ENCODE results near the gene CAMTA1. TPM values are rescaled to one million over a fixed set of nuclear protein-coding genes. Genes with fewer than 3 reads are reported as not detected.

The CAMTA1 gene
- total RNA-seq, 5 donors from 2014 or later (not counting 1 experiment from before 2014, with no cell fraction given), result 29.7 to 37.4 (median 34.6) TPM

GRCh38 chr1:7374563-7375160 lies 589.4 kb downstream of the CAMTA1 start:
- Histone ChIP-seq H3K4me3 (ENCODE audit: control insufficient read depth in 1 of 2, extremely low read depth in 1 of 2, low read length in 1 of 2) (no peak overlapping the region), H3K36me3 (ENCODE audit: control insufficient read depth in 2 of 2, extremely low read depth in 1 of 2, insufficient read depth in 1 of 2, low read length in 1 of 2) (no peaks in the 10 kb centered on the region), H3K4me1 (ENCODE audit: control insufficient read depth in 1 of 2, extremely low read depth in 1 of 2, insufficient read depth in 2 of 2, low read length in 2 of 2) (no peaks in the 10 kb centered on the region), H3K9me3 (no peaks in the 10 kb centered on the region), H3K27me3 (replicated peaks in 1 of 2; ENCODE audit: control insufficient read depth in 2 of 2, extremely low read depth in 1 of 2, insufficient read depth in 2 of 2, low read length in 1 of 2) (peaks cover 2 to 22% of the 10 kb centered on the region in 2 experiments), H3K27ac (ENCODE audit: low read length) (no peak overlapping the region)
- CTCF ChIA-PET, result no interaction called here
- no peaks in the 10 kb centered on the region for H3K4me1 Mint-ChIP-seq
- no peaks in the 10 kb centered on the region for H3K36me3 Mint-ChIP-seq
- ATAC-seq (replicated peaks in 1 of 4) (no peak), DNase-seq (no peak)
- POLR2A ChIA-PET, result no interaction called here
- no peak overlapping the region for H3K27ac Mint-ChIP-seq
- no peak overlapping the region for H3K4me3 Mint-ChIP-seq
- 89% methylated on average over 10 of the region's 12 CpGs for WGBS (ENCODE audit: insufficient coverage)
- no peaks in the 10 kb centered on the region for H3K9me3 Mint-ChIP-seq
- peaks cover 8 to 9% of the 10 kb centered on the region in 2 donors for H3K27me3 Mint-ChIP-seq

DNA sequence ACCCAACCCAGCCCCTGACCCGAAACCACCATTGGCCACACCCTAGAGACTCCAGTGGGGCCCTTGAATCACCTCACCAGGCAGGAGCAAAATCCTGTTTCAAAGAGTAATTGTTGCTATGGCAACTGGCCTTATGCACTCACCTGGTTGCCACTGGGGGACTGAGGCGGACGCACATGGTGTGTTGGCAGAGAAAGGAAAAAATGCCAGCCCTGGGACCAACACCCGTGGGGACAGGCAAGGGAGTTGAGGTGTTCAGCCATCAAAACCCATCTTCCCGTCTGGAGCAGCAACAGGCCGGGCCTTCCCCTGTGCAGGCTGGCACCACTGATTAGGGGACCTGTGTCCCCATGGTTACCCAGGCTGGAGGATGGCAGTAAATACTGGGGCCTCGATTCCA lies 590.1 kb downstream of the CAMTA1 start:
- no peaks in the 10 kb centered on the region for H3K4me1 ChIP-seq (ENCODE audit: control insufficient read depth in 1 of 2, extremely low read depth in 1 of 2, insufficient read depth in 2 of 2, low read length in 2 of 2)
- DNase-seq, result no peak
- H3K4me1 Mint-ChIP-seq, result no peaks in the 10 kb centered on the region
- no peak for ATAC-seq (replicated peaks in 1 of 4)
- no peaks in the 10 kb centered on the region for H3K9me3 ChIP-seq
- H3K27ac ChIP-seq (ENCODE audit: low read length), result no peak overlapping the region
- H3K27me3 Mint-ChIP-seq, result peaks cover 9% of the 10 kb centered on the region in 2 donors
- POLR2A ChIA-PET, result no interaction called here
- no peak overlapping the region for H3K4me3 ChIP-seq (ENCODE audit: control insufficient read depth in 1 of 2, extremely low read depth in 1 of 2, low read length in 1 of 2)
- H3K27ac Mint-ChIP-seq, result no peak overlapping the region
- H3K36me3 ChIP-seq (ENCODE audit: control insufficient read depth in 2 of 2, extremely low read depth in 1 of 2, insufficient read depth in 1 of 2, low read length in 1 of 2), result no peaks in the 10 kb centered on the region
- no peak overlapping the region for H3K4me3 Mint-ChIP-seq
- no peaks in the 10 kb centered on the region for H3K9me3 Mint-ChIP-seq
- CTCF ChIA-PET, result no interaction called here
- peaks cover 2 to 24% of the 10 kb centered on the region in 2 experiments for H3K27me3 ChIP-seq (replicated peaks in 1 of 2; ENCODE audit: control insufficient read depth in 2 of 2, extremely low read depth in 1 of 2, insufficient read depth in 2 of 2, low read length in 1 of 2)
- no peaks in the 10 kb centered on the region for H3K36me3 Mint-ChIP-seq
- WGBS (ENCODE audit: insufficient coverage), result 77% methylated on average over 3 of the region's 7 CpGs

DNA sequence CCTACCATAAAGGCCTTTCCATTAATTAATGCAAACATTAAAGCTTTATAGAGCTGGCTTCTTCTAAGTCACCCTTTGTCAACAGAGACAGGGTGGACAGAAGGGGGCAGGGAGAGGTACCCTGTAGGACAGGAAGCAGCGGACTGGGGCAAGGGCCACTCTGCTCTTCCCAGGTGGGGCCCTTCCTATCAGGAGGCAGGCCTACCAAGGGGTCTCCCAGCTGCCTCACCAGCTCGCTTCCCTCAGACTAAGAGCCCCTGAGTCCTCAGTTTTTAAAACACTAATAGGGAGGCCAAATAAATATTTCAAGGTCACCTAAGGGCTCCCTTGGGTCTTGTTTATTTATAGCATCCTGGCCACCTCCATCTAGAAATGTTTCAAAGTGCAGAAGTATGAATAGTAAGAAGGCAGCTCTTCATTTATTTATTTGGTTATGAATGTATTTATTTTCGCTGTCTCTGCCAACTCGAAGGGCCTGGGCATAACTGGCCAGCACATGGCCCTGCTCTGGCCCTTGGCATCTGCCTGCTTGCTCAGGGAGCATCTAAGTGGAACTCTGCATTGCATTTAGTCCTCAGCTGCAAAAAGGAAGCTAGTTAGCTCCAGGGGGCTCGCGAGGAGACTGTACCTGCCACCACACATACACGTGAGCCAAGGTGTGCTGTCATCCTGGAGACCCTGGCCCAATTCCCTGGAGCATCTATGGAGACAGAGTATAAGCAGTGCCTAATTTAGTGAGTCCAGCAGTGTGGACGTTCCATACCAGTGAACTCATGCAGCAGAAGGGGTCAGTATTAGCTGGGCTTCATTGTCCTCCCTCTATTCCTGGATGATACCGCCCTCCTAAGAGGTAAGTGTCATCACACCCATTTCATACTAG lies 590.8 kb downstream of the CAMTA1 start:
- Histone ChIP-seq H3K27ac (ENCODE audit: low read length) (no peak overlapping the region), H3K9me3 (no peaks in the 10 kb centered on the region), H3K36me3 (ENCODE audit: control insufficient read depth in 2 of 2, extremely low read depth in 1 of 2, insufficient read depth in 1 of 2, low read length in 1 of 2) (no peaks in the 10 kb centered on the region), H3K27me3 (replicated peaks in 1 of 2; ENCODE audit: control insufficient read depth in 2 of 2, extremely low read depth in 1 of 2, insufficient read depth in 2 of 2, low read length in 1 of 2) (peaks cover 2 to 24% of the 10 kb centered on the region in 2 experiments), H3K4me1 (ENCODE audit: control insufficient read depth in 1 of 2, extremely low read depth in 1 of 2, insufficient read depth in 2 of 2, low read length in 2 of 2) (no peaks in the 10 kb centered on the region), H3K4me3 (ENCODE audit: control insufficient read depth in 1 of 2, extremely low read depth in 1 of 2, low read length in 1 of 2) (no peak overlapping the region)
- DNase-seq (no peak), ATAC-seq (replicated peaks in 1 of 4) (no peak)
- CTCF ChIA-PET, result no interaction called here
- peaks cover 9% of the 10 kb centered on the region in 2 donors for H3K27me3 Mint-ChIP-seq
- no peaks in the 10 kb centered on the region for H3K9me3 Mint-ChIP-seq
- no peak overlapping the region for H3K4me3 Mint-ChIP-seq
- POLR2A ChIA-PET, result no interaction called here
- 79% methylated on average over 7 of the region's 9 CpGs for WGBS (ENCODE audit: insufficient coverage)
- no peaks in the 10 kb centered on the region for H3K36me3 Mint-ChIP-seq
- no peak overlapping the region for H3K27ac Mint-ChIP-seq
- H3K4me1 Mint-ChIP-seq, result no peaks in the 10 kb centered on the region

- ChIA-PET CTCF (no interaction called here), POLR2A (no interaction called here)
- Histone ChIP-seq H3K9me3 (no peaks in the 10 kb centered on the region), H3K27me3 (replicated peaks in 1 of 2; ENCODE audit: control insufficient read depth in 2 of 2, extremely low read depth in 1 of 2, insufficient read depth in 2 of 2, low read length in 1 of 2) (peaks cover 2 to 24% of the 10 kb centered on the region in 2 experiments), H3K36me3 (ENCODE audit: control insufficient read depth in 2 of 2, extremely low read depth in 1 of 2, insufficient read depth in 1 of 2, low read length in 1 of 2) (no peaks in the 10 kb centered on the region), H3K4me3 (ENCODE audit: control insufficient read depth in 1 of 2, extremely low read depth in 1 of 2, low read length in 1 of 2) (no peak overlapping the region), H3K4me1 (ENCODE audit: control insufficient read depth in 1 of 2, extremely low read depth in 1 of 2, insufficient read depth in 2 of 2, low read length in 2 of 2) (no peaks in the 10 kb centered on the region), H3K27ac (ENCODE audit: low read length) (no peak overlapping the region)
- no peaks in the 10 kb centered on the region for H3K9me3 Mint-ChIP-seq
- no peaks in the 10 kb centered on the region for H3K36me3 Mint-ChIP-seq
- peaks cover 9% of the 10 kb centered on the region in 2 donors for H3K27me3 Mint-ChIP-seq
- no peaks in the 10 kb centered on the region for H3K4me1 Mint-ChIP-seq
- no peak overlapping the region for H3K4me3 Mint-ChIP-seq
- DNase-seq, result no peak
- no peak overlapping the region for H3K27ac Mint-ChIP-seq
- ATAC-seq (replicated peaks in 1 of 4), result no peak
- WGBS (ENCODE audit: insufficient coverage), result 85% methylated on average over 4 of the region's 4 CpGs
Observed at GRCh38 chr1:7376676-7377075, 591.4 kb downstream of the CAMTA1 start.

- Mint-ChIP-seq H3K4me1 (no peaks in the 10 kb centered on the region), H3K9me3 (peaks cover 0 to 12% (median 0%) of the 10 kb centered on the region in 3 donors), H3K27me3 (peaks cover 9% of the 10 kb centered on the region in 2 donors), H3K36me3 (no peaks in the 10 kb centered on the region), H3K27ac (no peak overlapping the region), H3K4me3 (no peak overlapping the region)
- H3K27me3 ChIP-seq (replicated peaks in 1 of 2; ENCODE audit: control insufficient read depth in 2 of 2, extremely low read depth in 1 of 2, insufficient read depth in 2 of 2, low read length in 1 of 2), result peaks cover 2 to 20% of the 10 kb centered on the region in 2 experiments
- H3K4me1 ChIP-seq (ENCODE audit: control insufficient read depth in 1 of 2, extremely low read depth in 1 of 2, insufficient read depth in 2 of 2, low read length in 2 of 2), result no peaks in the 10 kb centered on the region
- ChIA-PET CTCF (no interaction called here), POLR2A (no interaction called here)
- no peak overlapping the region for H3K27ac ChIP-seq (ENCODE audit: low read length)
- no peaks in the 10 kb centered on the region for H3K9me3 ChIP-seq
- H3K4me3 ChIP-seq (ENCODE audit: control insufficient read depth in 1 of 2, extremely low read depth in 1 of 2, low read length in 1 of 2), result no peak overlapping the region
- ATAC-seq (replicated peaks in 1 of 4), result no peak
- WGBS (ENCODE audit: insufficient coverage), result 76% methylated on average over 6 of the region's 14 CpGs
- no peaks in the 10 kb centered on the region for H3K36me3 ChIP-seq (ENCODE audit: control insufficient read depth in 2 of 2, extremely low read depth in 1 of 2, insufficient read depth in 1 of 2, low read length in 1 of 2)
- DNase-seq, result no peak
Observed at GRCh38 chr1:7378346-7379130, 593.3 kb downstream of the CAMTA1 start.

DNA sequence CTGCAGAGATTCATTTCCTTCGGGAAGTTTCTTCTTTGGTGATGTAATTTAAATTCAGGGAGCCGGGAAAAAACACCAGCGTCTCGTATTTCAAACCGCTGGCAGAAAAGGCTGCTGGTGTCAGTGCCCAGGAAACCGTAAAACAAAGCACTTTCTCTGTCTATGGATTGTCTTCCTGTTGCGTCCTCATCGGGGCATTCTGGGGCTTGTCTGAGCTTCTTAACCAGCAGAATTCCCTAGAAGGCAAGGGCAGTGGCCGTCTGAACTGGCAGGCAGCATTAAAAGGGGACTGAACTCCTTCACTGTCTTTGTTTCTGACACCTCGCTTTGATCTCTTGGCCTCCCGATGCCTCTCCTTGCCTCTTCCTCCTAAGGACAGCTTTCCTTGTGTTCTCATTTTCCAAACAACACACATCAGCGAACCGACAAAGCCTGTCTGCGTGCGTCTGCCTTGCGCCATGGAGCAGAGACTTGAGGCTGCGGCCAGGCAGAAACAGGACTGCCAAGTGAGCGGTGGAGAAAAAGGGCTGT lies 594.3 kb downstream of the CAMTA1 start:
- H3K27ac Mint-ChIP-seq, result no peak overlapping the region
- no peak overlapping the region for H3K27ac ChIP-seq (ENCODE audit: low read length)
- H3K9me3 ChIP-seq, result no peaks in the 10 kb centered on the region
- ChIA-PET CTCF (no interaction called here), POLR2A (no interaction called here)
- H3K9me3 Mint-ChIP-seq, result peaks cover 0 to 12% (median 0%) of the 10 kb centered on the region in 3 donors
- WGBS (ENCODE audit: insufficient coverage), result 20% methylated on average over 9 of the region's 18 CpGs
- no peak overlapping the region for H3K4me3 ChIP-seq (ENCODE audit: control insufficient read depth in 1 of 2, extremely low read depth in 1 of 2, low read length in 1 of 2)
- no peak overlapping the region for H3K4me3 Mint-ChIP-seq
- H3K4me1 ChIP-seq (ENCODE audit: control insufficient read depth in 1 of 2, extremely low read depth in 1 of 2, insufficient read depth in 2 of 2, low read length in 2 of 2), result no peaks in the 10 kb centered on the region
- DNase-seq, result no peak
- H3K36me3 Mint-ChIP-seq, result no peaks in the 10 kb centered on the region
- peaks cover 2 to 19% of the 10 kb centered on the region in 2 experiments for H3K27me3 ChIP-seq (replicated peaks in 1 of 2; ENCODE audit: control insufficient read depth in 2 of 2, extremely low read depth in 1 of 2, insufficient read depth in 2 of 2, low read length in 1 of 2)
- H3K4me1 Mint-ChIP-seq, result no peaks in the 10 kb centered on the region
- no peaks in the 10 kb centered on the region for H3K36me3 ChIP-seq (ENCODE audit: control insufficient read depth in 2 of 2, extremely low read depth in 1 of 2, insufficient read depth in 1 of 2, low read length in 1 of 2)
- ATAC-seq (replicated peaks in 1 of 4), result no peak
- H3K27me3 Mint-ChIP-seq, result peaks cover 3 to 9% of the 10 kb centered on the region in 2 donors

Measured in T-cell (primary cell).